ENCODE data around the gene DCANP1.

Gene DCANP1

GRCh38 chr5:135451581-135452320 lies 4.6 kb upstream of the DCANP1 start:
- no peak for TF ChIP-seq SIN3A (IDR thresholded peaks at IDR 0.05; ENCODE audit: borderline replicate concordance, insufficient read depth, low read length)
- no peak for TF ChIP-seq FOXP2 (optimal IDR thresholded peaks at IDR 0.05; ENCODE audit: borderline replicate concordance, extremely low read depth, extremely low read length, insufficient read depth)
- TF ChIP-seq POLR2AphosphoS5 (IDR thresholded peaks at IDR 0.05; ENCODE audit: low read depth, low read length): no peak
- no peak for TF ChIP-seq REST (IDR thresholded peaks at IDR 0.05; ENCODE audit: insufficient read depth in 1 of 2, low read depth in 2 of 2, low read length in 2 of 2)
- no peak for TF ChIP-seq TAF1 (IDR thresholded peaks at IDR 0.05; ENCODE audit: borderline replicate concordance, insufficient read depth, low read length)

- TF ChIP-seq TAF1 (IDR thresholded peaks at IDR 0.05; ENCODE audit: borderline replicate concordance, insufficient read depth, low read length): no peak
- no peak for TF ChIP-seq FOXP2 (optimal IDR thresholded peaks at IDR 0.05; ENCODE audit: borderline replicate concordance, extremely low read depth, extremely low read length, insufficient read depth)
- TF ChIP-seq POLR2AphosphoS5 (IDR thresholded peaks at IDR 0.05; ENCODE audit: low read depth, low read length): no peak
- TF ChIP-seq REST (IDR thresholded peaks at IDR 0.05; ENCODE audit: insufficient read depth in 1 of 2, low read depth in 2 of 2, low read length in 2 of 2): no peak
- TF ChIP-seq SIN3A (IDR thresholded peaks at IDR 0.05; ENCODE audit: borderline replicate concordance, insufficient read depth, low read length): no peak
Observed at GRCh38 chr5:135450952-135451351, 3.8 kb upstream of the DCANP1 start.

- TF ChIP-seq SIN3A (IDR thresholded peaks at IDR 0.05; ENCODE audit: borderline replicate concordance, insufficient read depth, low read length) (no peak), TAF1 (IDR thresholded peaks at IDR 0.05; ENCODE audit: borderline replicate concordance, insufficient read depth, low read length) (no peak), POLR2AphosphoS5 (IDR thresholded peaks at IDR 0.05; ENCODE audit: low read depth, low read length) (no peak), FOXP2 (optimal IDR thresholded peaks at IDR 0.05; ENCODE audit: borderline replicate concordance, extremely low read depth, extremely low read length, insufficient read depth) (no peak), REST (IDR thresholded peaks at IDR 0.05; ENCODE audit: insufficient read depth in 1 of 2, low read depth in 2 of 2, low read length in 2 of 2) (no peak)
Observed at GRCh38 chr5:135450336-135450735, 3.2 kb upstream of the DCANP1 start.

GRCh38 chr5:135449644-135450043 lies 2.5 kb upstream of the DCANP1 start:
- TF ChIP-seq SIN3A (IDR thresholded peaks at IDR 0.05; ENCODE audit: borderline replicate concordance, insufficient read depth, low read length) (no peak), TAF1 (IDR thresholded peaks at IDR 0.05; ENCODE audit: borderline replicate concordance, insufficient read depth, low read length) (no peak), REST (IDR thresholded peaks at IDR 0.05; ENCODE audit: insufficient read depth in 1 of 2, low read depth in 2 of 2, low read length in 2 of 2) (no peak), FOXP2 (optimal IDR thresholded peaks at IDR 0.05; ENCODE audit: borderline replicate concordance, extremely low read depth, extremely low read length, insufficient read depth) (no peak), POLR2AphosphoS5 (IDR thresholded peaks at IDR 0.05; ENCODE audit: low read depth, low read length) (no peak)

Measured in PFSK-1 (cell line).